DND-41 (cell line): Measurements from ENCODE around the gene ISG20L2.

ENCODE experiments used
- ATAC-seq: fragments of 200-7000 bp; cut with Tn5 transposase; 3 replicates; pipeline ENCODE4 v1.9.1; 2021; ENCODE audit warnings: low read depth; ENCODE audit not compliant: insufficient read depth
- DNase-seq: peaks from one replicate; pipeline ENCODE4 v3.0.0-alpha.2; 2020
- H2AFZ ChIP-seq: 2 replicates; pipeline ENCODE4 v1.6.0; 2012; ENCODE audit warnings: low read depth, low read length
- H3K27ac ChIP-seq: 2 replicates; pipeline ENCODE4 v1.5.1; 2012; ENCODE audit warnings: low read length, inconsistent platforms
- H3K27me3 ChIP-seq: fragments of 200-600 bp; sonication (generic); 2 replicates; pipeline ENCODE4 v1.6.0; 2012; ENCODE audit warnings: low read length, mild to moderate bottlenecking, inconsistent platforms; ENCODE audit not compliant: insufficient read depth, poor library complexity
- H3K36me3 ChIP-seq: 2 replicates; pipeline ENCODE4 v1.5.1; 2012; ENCODE audit warnings: low read length, inconsistent platforms; ENCODE audit not compliant: insufficient read depth
- H3K4me1 ChIP-seq: 2 replicates; pipeline ENCODE4 v1.5.1; 2012; ENCODE audit warnings: mild to moderate bottlenecking, low read length; ENCODE audit not compliant: insufficient read depth
- H3K4me2 ChIP-seq: 2 replicates; pipeline ENCODE4 v1.6.0; 2012; ENCODE audit warnings: mild to moderate bottlenecking, moderate library complexity, low read length, inconsistent platforms; ENCODE audit not compliant: insufficient read depth
- H3K4me3 ChIP-seq, 2 experiments: fragments of 200-600 bp in 1 of 2; shearing (Covaris generic) in 1 of 2; 2 replicates each; pipeline ENCODE4 v1.5.1; 2012 to 2016; ENCODE audit warnings: inconsistent platforms in 2 of 2, low read length in 2 of 2, mild to moderate bottlenecking in 2 of 2, low read depth in 1 of 2, moderate library complexity in 1 of 2
- H3K79me2 ChIP-seq: 2 replicates; pipeline ENCODE4 v1.6.0; 2012; ENCODE audit warnings: low read length, inconsistent platforms; ENCODE audit not compliant: insufficient read depth
- H3K9ac ChIP-seq: 2 replicates; pipeline ENCODE4 v1.6.0; 2012; ENCODE audit warnings: low read depth, mild to moderate bottlenecking, inconsistent platforms, low read length, moderate library complexity
- H3K9me3 ChIP-seq: 2 replicates; pipeline ENCODE4 v1.5.1; 2012; ENCODE audit warnings: low read length, moderate library complexity, mild to moderate bottlenecking, inconsistent platforms; ENCODE audit not compliant: insufficient read depth, severe bottlenecking
- H4K20me1 ChIP-seq: 2 replicates; pipeline ENCODE4 v1.6.0; 2012; ENCODE audit warnings: low read length; ENCODE audit not compliant: insufficient read depth
- EZH2 ChIP-seq: IDR thresholded peaks from 3 replicates; pipeline ENCODE4 v1.6.1; 2012; ENCODE audit warnings: borderline replicate concordance, low read depth, mild to moderate bottlenecking, moderate library complexity, low read length, inconsistent platforms; ENCODE audit not compliant: severe bottlenecking
- TF ChIP-seq, protein P1 (sequence below): IDR thresholded peaks from 2 replicates; pipeline ENCODE4 v1.5.1; 2012; ENCODE audit warnings: borderline replicate concordance, low read length, moderate library complexity, mild to moderate bottlenecking; ENCODE audit not compliant: poor library complexity, severe bottlenecking; ENCODE audit errors: extremely low read depth

ISG20L2 gene

DNA sequence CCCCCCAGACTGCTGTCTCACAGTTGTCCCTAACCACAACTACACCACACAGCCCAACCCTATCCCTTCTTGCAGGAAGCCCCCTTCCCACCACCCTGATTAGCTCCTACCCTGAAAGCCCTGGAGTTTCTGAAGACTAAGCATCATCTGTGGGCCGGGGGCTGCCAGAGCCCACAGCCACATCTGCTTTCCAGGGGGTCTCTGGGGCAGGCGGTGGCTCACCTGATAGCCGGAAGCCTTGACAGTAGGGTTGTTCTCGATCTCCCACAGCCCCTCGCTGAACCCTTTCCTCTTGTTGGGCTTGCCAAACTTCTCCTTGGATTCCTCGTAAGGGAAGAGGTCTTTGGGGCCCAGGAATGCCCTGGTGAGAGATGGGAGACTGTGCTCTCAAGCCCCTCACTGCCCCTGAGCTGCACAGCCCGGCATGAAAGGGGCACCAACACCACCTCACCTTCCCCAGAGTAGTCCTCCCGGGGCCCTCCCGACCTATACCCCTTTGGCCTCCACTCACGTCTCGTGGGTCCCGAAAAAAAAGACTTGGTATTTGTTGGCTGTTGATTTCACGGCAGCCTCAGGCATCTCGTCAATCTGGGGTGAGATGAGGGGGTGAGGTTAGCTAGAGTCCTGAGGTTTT lies 16.3 kb upstream of the ISG20L2 start:
- ATAC-seq (no peak), DNase-seq (no peak)
- H3K4me3 ChIP-seq, result no peak overlapping the region
- H3K36me3 ChIP-seq, result peaks cover 72% of the 10 kb centered on the region
- no peaks in the 10 kb centered on the region for H3K27me3 ChIP-seq
- no peaks in the 10 kb centered on the region for H3K9me3 ChIP-seq
- TF ChIP-seq EZH2, result no peak
- TF ChIP-seq, protein P1, sequence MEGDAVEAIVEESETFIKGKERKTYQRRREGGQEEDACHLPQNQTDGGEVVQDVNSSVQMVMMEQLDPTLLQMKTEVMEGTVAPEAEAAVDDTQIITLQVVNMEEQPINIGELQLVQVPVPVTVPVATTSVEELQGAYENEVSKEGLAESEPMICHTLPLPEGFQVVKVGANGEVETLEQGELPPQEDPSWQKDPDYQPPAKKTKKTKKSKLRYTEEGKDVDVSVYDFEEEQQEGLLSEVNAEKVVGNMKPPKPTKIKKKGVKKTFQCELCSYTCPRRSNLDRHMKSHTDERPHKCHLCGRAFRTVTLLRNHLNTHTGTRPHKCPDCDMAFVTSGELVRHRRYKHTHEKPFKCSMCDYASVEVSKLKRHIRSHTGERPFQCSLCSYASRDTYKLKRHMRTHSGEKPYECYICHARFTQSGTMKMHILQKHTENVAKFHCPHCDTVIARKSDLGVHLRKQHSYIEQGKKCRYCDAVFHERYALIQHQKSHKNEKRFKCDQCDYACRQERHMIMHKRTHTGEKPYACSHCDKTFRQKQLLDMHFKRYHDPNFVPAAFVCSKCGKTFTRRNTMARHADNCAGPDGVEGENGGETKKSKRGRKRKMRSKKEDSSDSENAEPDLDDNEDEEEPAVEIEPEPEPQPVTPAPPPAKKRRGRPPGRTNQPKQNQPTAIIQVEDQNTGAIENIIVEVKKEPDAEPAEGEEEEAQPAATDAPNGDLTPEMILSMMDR, result no peak
- peaks cover 70% of the 10 kb centered on the region for H3K79me2 ChIP-seq
- no peak overlapping the region for H3K27ac ChIP-seq
- no peak overlapping the region for H2AFZ ChIP-seq
- H3K9ac ChIP-seq, result no peak overlapping the region
- H3K4me1 ChIP-seq, result peaks cover 65% of the 10 kb centered on the region
- peaks cover 51% of the 10 kb centered on the region for H4K20me1 ChIP-seq
- H3K4me2 ChIP-seq, result no peak overlapping the region

DNA sequence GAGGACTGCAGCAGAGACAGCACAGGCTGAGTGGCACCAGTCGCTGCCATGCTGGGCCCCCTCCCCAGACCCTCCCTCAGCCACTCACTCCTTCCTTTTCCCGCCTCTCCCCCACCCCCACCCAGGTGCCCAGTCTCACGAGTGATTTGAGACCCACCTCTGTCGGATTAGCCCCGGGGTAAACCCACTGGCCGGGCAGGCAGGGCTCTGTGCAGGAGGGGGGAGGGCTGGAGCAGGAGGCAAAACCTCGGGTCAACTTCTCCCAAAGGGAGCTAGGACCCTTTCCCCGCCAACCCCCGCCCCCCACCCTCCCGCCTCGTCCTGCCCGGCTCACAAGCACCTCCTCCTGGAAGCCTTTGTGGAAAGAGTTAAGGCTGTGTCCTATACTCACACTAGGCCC lies 15.8 kb upstream of the ISG20L2 start:
- H3K4me1 ChIP-seq, result peaks cover 65% of the 10 kb centered on the region
- H4K20me1 ChIP-seq, result peaks cover 46% of the 10 kb centered on the region
- no peaks in the 10 kb centered on the region for H3K9me3 ChIP-seq
- H3K4me3 ChIP-seq, result no peak overlapping the region
- H3K27ac ChIP-seq, result no peak overlapping the region
- TF ChIP-seq, protein P1, result no peak
- no peak for TF ChIP-seq EZH2
- ATAC-seq (no peak), DNase-seq (no peak)
- H3K36me3 ChIP-seq, result peaks cover 66% of the 10 kb centered on the region
- H3K9ac ChIP-seq, result no peak overlapping the region
- no peaks in the 10 kb centered on the region for H3K27me3 ChIP-seq
- peaks cover 70% of the 10 kb centered on the region for H3K79me2 ChIP-seq
- H3K4me2 ChIP-seq, result no peak overlapping the region
- no peak overlapping the region for H2AFZ ChIP-seq

GRCh38 chr1:156743367-156744302 lies 15.1 kb upstream of the ISG20L2 start:
- H4K20me1 ChIP-seq, result peaks cover 39% of the 10 kb centered on the region
- no peak overlapping the region for H2AFZ ChIP-seq
- no peaks in the 10 kb centered on the region for H3K9me3 ChIP-seq
- no peak for TF ChIP-seq EZH2
- TF ChIP-seq, protein P1, result no peak
- no peak overlapping the region for H3K4me3 ChIP-seq
- H3K9ac ChIP-seq, result no peak overlapping the region
- H3K4me1 ChIP-seq, result peaks cover 62% of the 10 kb centered on the region
- no peak overlapping the region for H3K27ac ChIP-seq
- no peak for ATAC-seq
- peaks cover 66% of the 10 kb centered on the region for H3K36me3 ChIP-seq
- H3K27me3 ChIP-seq, result no peaks in the 10 kb centered on the region
- H3K4me2 ChIP-seq, result no peak overlapping the region
- no peak for DNase-seq
- peaks cover 69% of the 10 kb centered on the region for H3K79me2 ChIP-seq
